H1 (cell line): ENCODE measurements around the gene RNF111. TPM values are rescaled to one million over a fixed set of nuclear protein-coding genes. Genes with fewer than 3 reads are reported as not detected.

ENCODE experiments used
- CTCF ChIA-PET: fragments of 300-600 bp; sonication (Branson Sonifier 250); formaldehyde crosslinking; loops from one replicate; lab custom pipeline; 2021; ENCODE audit not compliant: partially characterized antibody; lab: Charles Lee
- POLR2A ChIA-PET: fragments of 300-600 bp; sonication (Branson Sonifier 250); formaldehyde crosslinking; loops from one replicate; lab custom pipeline; 2021; ENCODE audit warnings: inconsistent platforms; ENCODE audit not compliant: partially characterized antibody; lab: Charles Lee
- DNase-seq, 2 experiments: peaks; one replicate each; pipeline versions ENCODE4 v3.0.0 to v3.0.0-alpha.2; 2010 to 2022; ENCODE audit warnings: low spot score in 2 of 2, low read depth in 1 of 2, mixed read lengths in 1 of 2
- FAIRE-seq: peaks from 2 replicates; lab custom pipeline; 2011; peaks lifted over from hg19 to GRCh38; lab: Jason Lieb, UNC
- H2AFZ ChIP-seq: 2 replicates; pipeline ENCODE4 v1.8.1; 2012; ENCODE audit warnings: low read length, inconsistent platforms
- H2AK5ac ChIP-seq: 2 replicates; pipeline ENCODE4 v1.6.1; 2013; ENCODE audit warnings: low read depth, low read length
- H2BK120ac ChIP-seq: replicated peaks from 2 replicates; pipeline ENCODE3; 2013; ENCODE audit warnings: low read depth, low read length, inconsistent platforms
- H2BK12ac ChIP-seq: 2 replicates; pipeline ENCODE4 v1.6.1; 2013; ENCODE audit warnings: low read depth, low read length
- H2BK15ac ChIP-seq: 2 replicates; pipeline ENCODE4 v1.6.1; 2013; ENCODE audit warnings: low read length
- H2BK20ac ChIP-seq: 2 replicates; pipeline ENCODE4 v1.6.1; 2013; ENCODE audit warnings: low read length
- H2BK5ac ChIP-seq: 2 replicates; pipeline ENCODE4 v1.6.1; 2013; ENCODE audit warnings: low read depth, low read length
- H3K14ac ChIP-seq: 2 replicates; pipeline ENCODE4 v1.6.1; 2013; ENCODE audit warnings: inconsistent platforms; ENCODE audit not compliant: insufficient read length
- H3K18ac ChIP-seq: 2 replicates; pipeline ENCODE4 v1.6.1; 2013; ENCODE audit warnings: low read length; ENCODE audit errors: extremely low read depth
- H3K23ac ChIP-seq: 2 replicates; pipeline ENCODE4 v1.6.1; 2013; ENCODE audit warnings: inconsistent platforms; ENCODE audit not compliant: insufficient read length
- H3K23me2 ChIP-seq: 2 replicates; pipeline ENCODE4 v1.6.1; 2013; ENCODE audit warnings: low read depth, low read length
- H3K27ac ChIP-seq: 2 replicates; pipeline ENCODE4 v1.6.1; 2011; ENCODE audit warnings: low read depth, low read length, inconsistent platforms
- H3K27me3 ChIP-seq, 4 experiments: replicated peaks in 1 of 4; 1 replicate in 1 of 4; 2 replicates in 3 of 4; pipeline versions ENCODE4 v1.6.1 to v1.8.1; 2011 to 2013; ENCODE audit warnings: low read length in 3 of 4, mild to moderate bottlenecking in 3 of 4, inconsistent platforms in 2 of 4, mixed read lengths in 2 of 4, moderate library complexity in 1 of 4; ENCODE audit not compliant: control insufficient read depth in 3 of 4, insufficient read depth in 3 of 4; ENCODE audit errors: extremely low read depth in 1 of 4
- H3K36me3 ChIP-seq, 4 experiments: 2 replicates each; pipeline versions ENCODE4 v1.6.1 to v1.8.1; 2011 to 2013; ENCODE audit warnings: mild to moderate bottlenecking in 4 of 4, low read length in 3 of 4, moderate library complexity in 2 of 4, control low read depth in 1 of 4, inconsistent platforms in 1 of 4; ENCODE audit not compliant: insufficient read depth in 4 of 4, control insufficient read depth in 2 of 4
- H3K4ac ChIP-seq: replicated peaks from 2 replicates; pipeline ENCODE3; 2013; ENCODE audit warnings: low read length, low read depth, mixed read lengths, inconsistent platforms; ENCODE audit not compliant: insufficient read length
- H3K4me1 ChIP-seq, 4 experiments: replicated peaks in 1 of 4; 1 replicate in 1 of 4; 2 replicates in 3 of 4; pipeline versions ENCODE4 v1.6.1 to v1.8.1; 2011 to 2013; ENCODE audit warnings: low read length in 3 of 4, inconsistent platforms in 2 of 4, mixed read lengths in 1 of 4; ENCODE audit not compliant: insufficient read depth in 4 of 4, control insufficient read depth in 3 of 4
- H3K4me2 ChIP-seq, 2 experiments: 2 replicates each; pipeline versions ENCODE4 v1.6.1 to v1.8.1; 2011 to 2013; ENCODE audit warnings: low read depth in 2 of 2, low read length in 2 of 2, control low read depth in 1 of 2, inconsistent platforms in 1 of 2, mild to moderate bottlenecking in 1 of 2; ENCODE audit not compliant: insufficient read depth in 1 of 2
- H3K4me3 ChIP-seq, 4 experiments: fragments of 200-600, 300-600 bp in 1 of 4; sonication (generic), shearing (Covaris generic), sonication (Bioruptor Twin) in 1 of 4; 2 replicates each; pipeline versions ENCODE4 v1.5.1 to v1.8.1; 2011 to 2016; ENCODE audit warnings: low read length in 4 of 4, low read depth in 3 of 4, control low read depth in 2 of 4, inconsistent platforms in 2 of 4, mild to moderate bottlenecking in 2 of 4, mixed read lengths in 1 of 4, moderate library complexity in 1 of 4; ENCODE audit not compliant: insufficient read depth in 2 of 4; ENCODE audit errors: extremely low read depth in 1 of 4
- H3K56ac ChIP-seq: replicated peaks from 2 replicates; pipeline ENCODE3; 2013; ENCODE audit warnings: low read depth, mild to moderate bottlenecking, mixed read lengths, low read length, inconsistent platforms; ENCODE audit not compliant: insufficient read length
- H3K79me1 ChIP-seq: 2 replicates; pipeline ENCODE4 v1.6.1; 2013; ENCODE audit warnings: low read depth, low read length, control low read depth
- H3K79me2 ChIP-seq, 2 experiments: 2 replicates each; pipeline versions ENCODE4 v1.6.1 to v1.8.1; 2012 to 2013; ENCODE audit warnings: low read length in 2 of 2, mild to moderate bottlenecking in 2 of 2, inconsistent platforms in 1 of 2; ENCODE audit not compliant: insufficient read depth in 2 of 2, control insufficient read depth in 1 of 2
- H3K9ac ChIP-seq, 4 experiments: replicated peaks in 1 of 4; 1 replicate in 1 of 4; 2 replicates in 3 of 4; pipeline versions ENCODE4 v1.6.1 to v1.8.1; 2011 to 2013; ENCODE audit warnings: low read depth in 3 of 4, low read length in 3 of 4, control low read depth in 2 of 4, mild to moderate bottlenecking in 2 of 4, moderate library complexity in 2 of 4, inconsistent platforms in 1 of 4; ENCODE audit errors: extremely low read depth in 1 of 4
- H3K9me3 ChIP-seq, 2 experiments: 2 replicates each; pipeline versions ENCODE4 v1.6.1 to v1.8.1; 2012 to 2013; ENCODE audit warnings: mild to moderate bottlenecking in 2 of 2, moderate library complexity in 2 of 2, control low read depth in 1 of 2, inconsistent platforms in 1 of 2, low read depth in 1 of 2, low read length in 1 of 2, mixed read lengths in 1 of 2; ENCODE audit not compliant: insufficient read depth in 2 of 2
- H4K20me1 ChIP-seq, 2 experiments: replicated peaks in 1 of 2; 2 replicates each; pipeline versions ENCODE3 to v1.8.1; 2011 to 2013; ENCODE audit warnings: inconsistent platforms in 2 of 2, low read length in 2 of 2, mild to moderate bottlenecking in 1 of 2; ENCODE audit not compliant: insufficient read depth in 2 of 2, control insufficient read depth in 1 of 2
- H4K5ac ChIP-seq: 2 replicates; pipeline ENCODE4 v1.6.1; 2013; ENCODE audit warnings: low read length, low read depth, mixed read lengths, inconsistent platforms; ENCODE audit not compliant: insufficient read length
- H4K8ac ChIP-seq: 2 replicates; pipeline ENCODE4 v1.8.0; 2013; ENCODE audit warnings: mild to moderate bottlenecking, moderate library complexity, low read length, inconsistent platforms; ENCODE audit not compliant: insufficient read depth; ENCODE audit errors: extremely low read depth
- H4K91ac ChIP-seq: replicated peaks from 2 replicates; pipeline ENCODE3; 2013; ENCODE audit warnings: low read length, mixed read lengths, inconsistent platforms; ENCODE audit not compliant: insufficient read length
- BCL11A ChIP-seq, 2 experiments: IDR thresholded peaks; one replicate each; pipeline ENCODE4 v1.6.1; 2011; ENCODE audit warnings: low read depth in 2 of 2, low read length in 2 of 2, mild to moderate bottlenecking in 2 of 2
- CBX5 ChIP-seq: fragments of 300-800, 300-1000 bp; sonication (generic); IDR thresholded peaks from 2 replicates; pipeline ENCODE4 v1.7.1; 2016; ENCODE audit warnings: antibody characterized with exemption, low read length, low read depth
- CHD1 ChIP-seq: IDR thresholded peaks from 2 replicates; pipeline ENCODE4 v1.6.1; 2012; ENCODE audit warnings: low read depth, low read length, improper control_type of control experiment
- EP300 ChIP-seq, 2 experiments: IDR thresholded peaks; 1 replicate in 1 of 2; 2 replicates in 1 of 2; pipeline ENCODE4 v1.6.1; 2011 to 2012; ENCODE audit warnings: low read depth in 2 of 2, low read length in 2 of 2, mild to moderate bottlenecking in 2 of 2, borderline replicate concordance in 1 of 2, inconsistent platforms in 1 of 2, moderate library complexity in 1 of 2
- GABPA ChIP-seq: IDR thresholded peaks from 2 replicates; pipeline ENCODE4 v1.6.1; 2011; ENCODE audit warnings: mild to moderate bottlenecking, low read length, moderate library complexity, borderline replicate concordance; ENCODE audit not compliant: insufficient read depth
- MAFK ChIP-seq: IDR thresholded peaks from 2 replicates; pipeline ENCODE4 v1.6.1; 2012; ENCODE audit warnings: low read depth, mild to moderate bottlenecking, improper control_type of control experiment, low read length
- POU5F1 ChIP-seq: IDR thresholded peaks from 2 replicates; pipeline ENCODE4 v1.6.1; 2011; ENCODE audit warnings: low read depth, mild to moderate bottlenecking, low read length, moderate library complexity
- RFX5 ChIP-seq: IDR thresholded peaks from 2 replicates; pipeline ENCODE4 v1.6.1; 2011; ENCODE audit warnings: low read depth, low read length, improper control_type of control experiment, borderline replicate concordance
- SIRT6 ChIP-seq: IDR thresholded peaks from one replicate; pipeline ENCODE4 v1.7.1; 2012; ENCODE audit warnings: low read length, inconsistent platforms
- SP1 ChIP-seq: IDR thresholded peaks from 2 replicates; pipeline ENCODE4 v1.6.1; 2011; ENCODE audit warnings: low read depth, low read length
- TAF1 ChIP-seq: IDR thresholded peaks from 2 replicates; pipeline ENCODE4 v1.6.1; 2011; ENCODE audit warnings: mild to moderate bottlenecking, low read depth, low read length
- TEAD4 ChIP-seq: IDR thresholded peaks from 2 replicates; pipeline ENCODE4 v1.6.1; 2012; ENCODE audit warnings: low read depth, low read length, inconsistent platforms, mixed read lengths
- YY1 ChIP-seq: IDR thresholded peaks from 2 replicates; pipeline ENCODE4 v1.6.1; 2011; ENCODE audit warnings: low read depth, mild to moderate bottlenecking, low read length
- WGBS, 2 experiments: shearing (Covaris generic) in 1 of 2; methylation state at CpG; one replicate each; pipeline versions ENCODE4 v1.1.6 to v1.1.7; 2013 to 2015; ENCODE audit warnings: low lambda C conversion rate in 2 of 2, mixed read lengths in 2 of 2, inconsistent platforms in 1 of 2, low coverage in 1 of 2, missing lambda C conversion rate in 1 of 2; ENCODE audit not compliant: insufficient replicate concordance in 2 of 2, insufficient coverage in 1 of 2, insufficient read length in 1 of 2; ENCODE audit errors: extremely low coverage in 1 of 2, missing lambda C conversion rate in 1 of 2; 5-methylcytosine and 5-hydroxymethylcytosine counted together
- polyA plus RNA-seq, 7 experiments: library from polyadenylated mRNA; depleted of rRNA in 3 of 7; stranded (reverse) in 5 of 7; unstranded in 2 of 7; fragments of >200 nt in 5 of 7; fragments of 200-250 nt in 2 of 7; gene quantifications; 1 replicate in 5 of 7; 2 replicates in 1 of 7; 4 replicates in 1 of 7; pipeline versions ENCODE4 v1.2.1 to v1.2.3, GENCODE V29; 2011 to 2013; ENCODE audit warnings: missing spikeins in 2 of 7, mixed read lengths in 2 of 7
- total RNA-seq: library from RNA; stranded (reverse); fragmentation: NEBNext Ultra II Directional; extraction: Animal tissue kit (Norgen Biotek cat#: 25700); gene quantifications from 2 replicates; pipeline ENCODE4 v1.2.1, GENCODE V29; 2021
- TF ChIP-seq, protein P1 (sequence below): IDR thresholded peaks from 2 replicates; pipeline ENCODE4 v1.6.1; 2011; ENCODE audit warnings: low read depth, mild to moderate bottlenecking, low read length; ENCODE audit not compliant: insufficient read depth

Gene RNF111
- total and polyA plus RNA-seq, 2 of the 8 experiments (the other 6 are each of a cell fraction or from before 2014, with no cell fraction given) = 18.5 to 26.6 TPM

DNA sequence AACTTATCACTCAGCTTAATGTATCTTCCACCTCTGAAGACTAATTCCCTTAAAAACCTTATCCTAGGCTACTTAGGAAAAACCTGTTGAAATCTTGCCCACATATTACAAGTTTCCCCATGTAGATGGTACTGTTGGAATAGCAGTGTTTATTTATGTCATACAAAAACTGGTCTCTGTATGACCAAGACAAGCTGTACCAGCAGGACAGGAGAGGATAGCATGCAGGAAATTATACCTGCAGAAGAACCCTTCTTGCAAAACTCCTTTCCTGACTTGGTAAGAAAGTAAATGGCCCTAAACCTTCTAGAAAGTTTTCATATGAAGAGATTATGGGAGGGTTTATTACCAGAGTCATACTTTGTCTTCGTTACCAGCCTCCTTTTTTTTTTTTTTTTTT lies 25.3 kb upstream of the RNF111 start:
- H3K27me3 ChIP-seq = no peaks in the 10 kb centered on the region
- CTCF ChIA-PET = interaction anchor here (1.2 to 1.5 kb wide), 3 partner anchors 12 to 381 kb away, joined by 4 to 8 read pairs (median 4); no protein-coding TSS in a partner anchor

More for the DNA sequence above, 25.3 kb upstream of the RNF111 start:
- no peak for FAIRE-seq
- no peaks in the 10 kb centered on the region; a peak in 1 of 7 replicates for H3K4me1 ChIP-seq
- H3K9me3 ChIP-seq = no peaks in the 10 kb centered on the region
- no peak overlapping the region for H3K18ac ChIP-seq
- H4K5ac ChIP-seq = no peak overlapping the region
- no peak for DNase-seq
- 67% methylated on average over 1 of the region's 1 CpG; no CpG with 5 or more reads in 1 of the 2 experiments for WGBS, 2 experiments
- H4K20me1 ChIP-seq = no peaks in the 10 kb centered on the region
- no peak overlapping the region for H3K27ac ChIP-seq
- H3K23me2 ChIP-seq = no peaks in the 10 kb centered on the region
- no peak overlapping the region for H2AK5ac ChIP-seq
- no peak overlapping the region for H3K4me2 ChIP-seq
- H3K36me3 ChIP-seq = no peaks in the 10 kb centered on the region
- H4K8ac ChIP-seq = no peak overlapping the region
- no peak overlapping the region for H3K9ac ChIP-seq
- no peak overlapping the region for H2BK20ac ChIP-seq
- no peak overlapping the region for H3K56ac ChIP-seq
- no peak overlapping the region for H2BK15ac ChIP-seq
- TF ChIP-seq TAF1 (no peak), EP300 (IDR thresholded peaks at IDR 0.05; ENCODE audit: borderline replicate concordance in 1 of 2, low read depth in 2 of 2, low read length in 2 of 2) (no peak), CBX5 (no peak), YY1 (no peak), MAFK (no peak), TEAD4 (no peak), RFX5 (no peak), GABPA (no peak), CHD1 (no peak), SP1 (no peak), BCL11A (IDR thresholded peaks at IDR 0.05; ENCODE audit: low read depth in 2 of 2, low read length in 2 of 2) (no peak), POU5F1 (no peak), SIRT6 (no peak)
- TF ChIP-seq, protein P1, sequence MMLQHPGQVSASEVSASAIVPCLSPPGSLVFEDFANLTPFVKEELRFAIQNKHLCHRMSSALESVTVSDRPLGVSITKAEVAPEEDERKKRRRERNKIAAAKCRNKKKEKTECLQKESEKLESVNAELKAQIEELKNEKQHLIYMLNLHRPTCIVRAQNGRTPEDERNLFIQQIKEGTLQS = no peak
- TF ChIP-seq, all 59 proteins: peak for 0
- Histone ChIP-seq H3K79me1 (no peaks in the 10 kb centered on the region), H3K79me2 (no peaks in the 10 kb centered on the region), H4K91ac (no peak overlapping the region), H2BK120ac (no peak overlapping the region), H3K14ac (no peak overlapping the region), H3K4ac (no peak overlapping the region), H2AFZ (no peak overlapping the region), H2BK12ac (no peak overlapping the region), H3K23ac (no peak overlapping the region), H3K4me3 (no peak overlapping the region), H2BK5ac (no peak overlapping the region)
- POLR2A ChIA-PET = no interaction called here
